GM18873 (cell line): ENCODE measurements around the gene REM1.
"Not testable (repeated sequence)": the region's sequence is repeated elsewhere in the genome, so short reads cannot be mapped to it uniquely, and the experiment has no call there.

Experiments used
- ATAC-seq: cut with Tn5 transposase; IDR thresholded peaks from one replicate; pipeline ENCODE4 v1.9.1; 2021; ENCODE audit warnings: mild to moderate bottlenecking, moderate library complexity, moderate number of reproducible peaks; ENCODE audit not compliant: unreplicated experiment, low FRiP score

The REM1 gene

GRCh38 chr20:31517373-31517772 lies 42.3 kb downstream of the REM1 start:
- ATAC-seq = no peak

DNA sequence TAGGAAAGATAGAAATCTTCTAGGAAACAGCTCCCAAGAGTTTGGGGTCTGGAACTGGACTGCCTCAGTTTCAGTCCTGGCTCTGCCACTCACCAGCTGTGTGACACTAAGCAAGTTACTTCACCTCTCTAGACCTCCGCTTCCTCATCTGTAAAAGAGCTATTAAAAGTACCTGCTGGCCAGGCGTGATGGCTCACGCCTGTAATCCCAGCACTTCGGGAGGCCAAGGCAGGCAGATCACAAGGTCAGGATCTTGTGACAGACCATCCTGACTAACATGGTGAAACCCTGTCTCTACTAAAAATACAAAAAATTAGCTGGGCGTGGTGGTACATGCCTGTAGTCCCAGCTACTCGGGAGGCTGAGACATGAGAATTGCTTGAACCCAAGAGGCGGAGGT lies 46.2 kb downstream of the REM1 start:
- not testable (repeated sequence) for ATAC-seq

DNA sequence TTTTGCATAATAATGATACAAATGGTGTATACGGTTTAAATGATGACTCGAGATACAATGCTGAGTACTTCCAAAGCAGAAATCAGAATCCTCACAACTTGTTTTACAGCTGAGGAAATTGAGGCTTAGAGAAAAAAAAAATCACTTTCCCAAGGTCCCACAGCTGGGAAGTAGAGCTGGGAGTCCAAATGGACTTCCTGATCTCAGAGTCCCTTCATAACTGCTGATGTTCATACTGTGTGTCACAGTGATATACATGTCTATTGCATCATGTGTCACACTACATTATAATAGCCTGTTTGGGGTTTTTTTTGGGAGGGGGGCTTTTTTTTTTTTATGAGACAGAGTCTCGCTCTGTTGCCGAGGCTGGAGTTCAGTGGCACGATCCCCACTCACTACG lies 47.6 kb downstream of the REM1 start:
- ATAC-seq = no peak

DNA sequence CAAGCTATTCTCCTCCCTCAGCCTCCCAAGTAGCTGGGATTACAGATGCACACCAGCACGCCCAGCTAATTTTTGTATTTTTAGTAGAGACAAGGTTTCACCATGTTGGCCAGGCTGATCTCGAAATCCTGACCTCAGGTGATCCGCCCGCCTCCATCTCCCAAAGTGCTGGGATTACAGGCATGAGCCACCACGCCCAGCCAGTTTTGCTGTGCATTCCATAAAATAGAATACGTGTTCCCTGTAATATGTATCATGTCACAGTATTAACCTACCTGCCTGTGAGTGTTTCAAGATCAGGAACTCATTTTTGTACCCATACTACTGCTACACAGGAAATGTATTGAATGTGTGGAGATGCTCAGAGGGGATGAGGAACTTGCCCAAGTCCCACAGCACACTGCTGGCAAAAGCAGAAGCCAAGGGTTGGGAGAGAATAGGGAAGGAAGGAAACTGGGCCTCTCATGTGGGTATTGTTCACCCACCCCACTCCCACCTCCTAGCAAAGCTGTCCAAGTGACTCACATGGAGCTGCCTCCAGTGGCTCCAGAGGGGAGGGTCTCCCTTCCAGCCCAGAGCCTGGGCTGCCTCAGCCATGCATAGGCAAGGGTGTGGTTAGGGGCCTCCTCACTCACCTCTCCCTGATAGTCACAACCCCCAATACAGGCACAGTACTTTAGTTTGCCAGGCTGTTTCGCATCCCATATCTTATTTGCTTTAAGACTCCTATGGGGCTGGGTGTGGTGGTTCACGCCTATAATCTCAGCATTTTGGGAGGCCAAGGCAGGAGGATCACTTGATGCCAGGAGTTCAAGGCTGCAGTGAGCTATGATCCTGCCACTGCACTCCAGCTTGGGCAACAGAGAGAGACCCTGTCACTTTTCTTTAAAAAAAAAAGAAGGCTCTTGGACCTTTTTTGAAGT lies 48.5 kb downstream of the REM1 start:
- no peak for ATAC-seq

DNA sequence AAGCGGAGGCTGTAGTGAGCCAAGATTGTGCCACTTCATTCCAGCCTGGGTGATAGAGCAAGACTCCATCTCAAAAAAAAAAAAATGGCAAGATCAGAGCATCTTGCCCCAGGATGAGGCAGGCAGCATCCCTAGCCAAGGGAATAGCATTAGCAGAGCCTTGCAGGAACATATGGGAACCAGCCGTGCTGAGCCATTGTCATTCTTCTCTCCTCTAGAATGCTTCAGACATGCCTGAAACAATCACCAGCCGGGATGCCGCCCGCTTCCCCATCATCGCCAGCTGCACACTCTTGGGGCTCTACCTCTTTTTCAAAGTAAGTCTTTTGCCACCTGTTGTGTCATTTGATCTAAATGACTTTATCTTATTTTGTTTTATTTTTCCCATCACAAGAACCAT lies 52.2 kb downstream of the REM1 start:
- ATAC-seq = no peak
